HEK293 (cell line): ENCODE measurements around the gene NGRN.

Experiments
- CTCF ChIA-PET: fragments of 350-600 bp; formaldehyde crosslinking; extraction: SDS; loops from one replicate; lab custom pipeline; 2021; ENCODE audit warnings: antibody characterized with exemption; lab: Yijun Ruan, JAX
- POLR2A ChIA-PET: fragments of 300-600 bp; formaldehyde crosslinking; extraction: SDS; loops from one replicate; lab custom pipeline; 2020; ENCODE audit warnings: antibody characterized with exemption, inconsistent platforms; lab: Yijun Ruan, JAX
- H3K27ac ChIP-seq: fragments of 200-500 bp; sonication (Bioruptor generic); 2 replicates; pipeline ENCODE4 v1.5.1; 2014; ENCODE audit warnings: low read depth, low read length, control low read depth, inconsistent platforms; ENCODE audit errors: extremely low read depth
- H3K36me3 ChIP-seq, 2 experiments: fragments of 200-500 bp in 1 of 2; sonication (Bioruptor generic) in 1 of 2; 1 replicate in 1 of 2; 2 replicates in 1 of 2; pipeline ENCODE4 v1.5.1; 2014 to 2017; ENCODE audit warnings: inconsistent platforms in 2 of 2, low read length in 2 of 2; ENCODE audit not compliant: control insufficient read depth in 2 of 2, insufficient read depth in 1 of 2
- H3K4me1 ChIP-seq: fragments of 200-500 bp; sonication (Bioruptor generic); 2 replicates; pipeline ENCODE4 v1.5.1; 2014; ENCODE audit warnings: mild to moderate bottlenecking, low read length, inconsistent platforms; ENCODE audit not compliant: control insufficient read depth, insufficient read depth
- H3K4me3 ChIP-seq: 2 replicates; pipeline ENCODE4 v1.5.1; 2011; ENCODE audit warnings: low read depth, mild to moderate bottlenecking, control low read depth, low read length, moderate library complexity
- H3K9me3 ChIP-seq: fragments of 200-500 bp; sonication (Bioruptor generic); 2 replicates; pipeline ENCODE4 v1.5.1; 2014; ENCODE audit warnings: low read depth, low read length, inconsistent platforms; ENCODE audit not compliant: control insufficient read depth, insufficient read depth
- GFI1B ChIP-seq: fragments of 450-650 bp; formaldehyde crosslinking; IDR thresholded peaks from 2 replicates; pipeline ENCODE4 v1.5.1; 2016; ENCODE audit warnings: missing biosample characterization, missing genetic modification characterization
- ZBTB17 ChIP-seq: fragments of 450-650 bp; formaldehyde crosslinking; IDR thresholded peaks from 2 replicates; pipeline ENCODE4 v1.5.1; 2016; ENCODE audit warnings: missing biosample characterization, missing genetic modification characterization
- ZEB2 ChIP-seq: fragments of 450-650 bp; formaldehyde crosslinking; IDR thresholded peaks from 2 replicates; pipeline ENCODE4 v1.5.1; 2016; ENCODE audit warnings: missing biosample characterization, missing genetic modification characterization
- ZNF132 ChIP-seq: fragments of 450-650 bp; formaldehyde crosslinking; IDR thresholded peaks from 2 replicates; pipeline ENCODE4 v1.5.1; 2017; ENCODE audit warnings: missing biosample characterization, missing genetic modification characterization, borderline replicate concordance
- ZNF223 ChIP-seq: fragments of 450-650 bp; formaldehyde crosslinking; IDR thresholded peaks from 2 replicates; pipeline ENCODE4 v1.5.1; 2016; ENCODE audit warnings: missing biosample characterization, missing genetic modification characterization
- ZNF248 ChIP-seq: fragments of 450-650 bp; formaldehyde crosslinking; IDR thresholded peaks from 2 replicates; pipeline ENCODE4 v1.5.1; 2017; ENCODE audit warnings: missing biosample characterization, missing genetic modification characterization
- ZNF350 ChIP-seq: fragments of 450-650 bp; formaldehyde crosslinking; IDR thresholded peaks from 2 replicates; pipeline ENCODE4 v1.5.0; 2017; ENCODE audit warnings: missing biosample characterization, mild to moderate bottlenecking, missing genetic modification characterization
- ZNF48 ChIP-seq: fragments of 450-650 bp; formaldehyde crosslinking; IDR thresholded peaks from 2 replicates; pipeline ENCODE4 v1.5.1; 2016; ENCODE audit warnings: missing biosample characterization, missing genetic modification characterization
- ZNF600 ChIP-seq: fragments of 450-650 bp; formaldehyde crosslinking; IDR thresholded peaks from 2 replicates; pipeline ENCODE4 v1.5.1; 2016; ENCODE audit warnings: missing biosample characterization, missing genetic modification characterization
- ZNF610 ChIP-seq: fragments of 450-650 bp; formaldehyde crosslinking; IDR thresholded peaks from 2 replicates; pipeline ENCODE4 v1.5.1; 2016; ENCODE audit warnings: missing biosample characterization, missing genetic modification characterization, borderline replicate concordance
- ZNF677 ChIP-seq: fragments of 450-650 bp; IDR thresholded peaks from 2 replicates; pipeline ENCODE4 v1.5.0; 2018; ENCODE audit warnings: missing biosample characterization, mild to moderate bottlenecking, missing genetic modification characterization, moderate library complexity
- ZNF76 ChIP-seq: fragments of 450-650 bp; formaldehyde crosslinking; IDR thresholded peaks from 2 replicates; pipeline ENCODE4; 2016; ENCODE audit warnings: low read depth, missing biosample characterization, missing genetic modification characterization, borderline replicate concordance
- TF ChIP-seq, protein P1 (sequence below): fragments of 450-650 bp; IDR thresholded peaks from 2 replicates; pipeline ENCODE4 v1.5.1; 2018; ENCODE audit warnings: missing biosample characterization, missing genetic modification characterization
- TF ChIP-seq, protein P2 (sequence below): fragments of 450-650 bp; formaldehyde crosslinking; IDR thresholded peaks from 2 replicates; pipeline ENCODE4 v1.5.1; 2016; ENCODE audit warnings: missing biosample characterization, missing genetic modification characterization, borderline replicate concordance
- TF ChIP-seq, protein P3 (sequence below): fragments of 450-650 bp; formaldehyde crosslinking; IDR thresholded peaks from 2 replicates; pipeline ENCODE4 v1.5.1; 2016; ENCODE audit warnings: missing biosample characterization, missing genetic modification characterization

The NGRN gene

DNA sequence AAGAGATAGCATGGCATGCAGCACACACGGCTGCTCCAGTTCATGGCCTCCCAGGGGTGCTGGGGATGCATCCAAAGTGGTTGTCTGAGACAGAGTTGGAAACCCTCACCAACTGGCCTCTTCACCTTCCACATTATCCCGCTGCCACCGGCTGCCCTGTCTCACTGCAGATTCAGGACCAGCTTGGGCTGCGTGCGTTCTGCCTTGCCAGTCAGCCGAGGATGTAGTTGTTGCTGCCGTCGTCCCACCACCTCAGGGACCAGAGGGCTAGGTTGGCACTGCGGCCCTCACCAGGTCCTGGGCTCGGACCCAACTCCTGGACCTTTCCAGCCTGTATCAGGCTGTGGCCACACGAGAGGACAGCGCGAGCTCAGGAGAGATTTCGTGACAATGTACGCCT is 36.5 kb upstream of the NGRN start:
- Histone ChIP-seq H3K27ac (no peak overlapping the region), H3K4me1 (peaks cover 6% of the 10 kb centered on the region; the same call in 1 of the 2 replicates), H3K9me3 (no peaks in the 10 kb centered on the region), H3K4me3 (no peak overlapping the region), H3K36me3 (peaks cover 10 to 74% of the 10 kb centered on the region in 2 experiments; a peak in 2 of 3 replicates)
- CTCF ChIA-PET, result interaction anchor here (1.0 kb wide), 2 partner anchors 65 to 153 kb away, joined by 3 to 5 read pairs; no protein-coding TSS in a partner anchor
- POLR2A ChIA-PET, result no interaction called here
- TF ChIP-seq, protein P1, sequence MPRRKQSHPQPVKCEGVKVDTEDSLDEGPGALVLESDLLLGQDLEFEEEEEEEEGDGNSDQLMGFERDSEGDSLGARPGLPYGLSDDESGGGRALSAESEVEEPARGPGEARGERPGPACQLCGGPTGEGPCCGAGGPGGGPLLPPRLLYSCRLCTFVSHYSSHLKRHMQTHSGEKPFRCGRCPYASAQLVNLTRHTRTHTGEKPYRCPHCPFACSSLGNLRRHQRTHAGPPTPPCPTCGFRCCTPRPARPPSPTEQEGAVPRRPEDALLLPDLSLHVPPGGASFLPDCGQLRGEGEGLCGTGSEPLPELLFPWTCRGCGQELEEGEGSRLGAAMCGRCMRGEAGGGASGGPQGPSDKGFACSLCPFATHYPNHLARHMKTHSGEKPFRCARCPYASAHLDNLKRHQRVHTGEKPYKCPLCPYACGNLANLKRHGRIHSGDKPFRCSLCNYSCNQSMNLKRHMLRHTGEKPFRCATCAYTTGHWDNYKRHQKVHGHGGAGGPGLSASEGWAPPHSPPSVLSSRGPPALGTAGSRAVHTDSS, result no peak
- TF ChIP-seq ZNF76 (tag by site-specific recombination) (no peak), ZNF600 (tag by site-specific recombination) (0 out of 2 replicates have a peak, but pooled peaks have one; percentile 20), ZNF132 (tag by site-specific recombination) (no peak)

DNA sequence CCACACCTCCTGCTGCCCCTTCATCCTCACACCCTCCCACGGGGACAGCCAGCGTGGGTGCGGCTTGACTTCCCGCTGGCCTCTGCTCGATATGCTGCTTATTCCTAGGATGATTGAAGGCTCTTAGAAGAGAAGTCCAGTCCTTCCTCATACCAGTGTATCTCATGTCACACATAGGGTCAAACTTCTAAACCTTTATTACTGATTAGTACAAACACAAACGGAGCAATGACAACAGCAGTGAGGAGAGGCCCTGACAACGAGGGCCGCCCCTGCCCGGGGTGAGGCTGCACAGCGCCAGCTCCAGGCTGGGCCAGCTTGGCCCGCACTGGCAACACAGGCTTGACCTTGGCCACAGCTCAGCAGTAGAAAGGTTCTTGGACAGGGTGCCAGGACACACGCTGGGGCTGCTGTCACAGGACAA is 35.4 kb upstream of the NGRN start:
- Histone ChIP-seq H3K36me3 (peaks cover 10 to 62% of the 10 kb centered on the region in 2 experiments; a peak in 2 of 3 replicates), H3K4me1 (peaks cover 6% of the 10 kb centered on the region; the same call in 1 of the 2 replicates), H3K4me3 (no peak overlapping the region), H3K27ac (no peak overlapping the region), H3K9me3 (no peaks in the 10 kb centered on the region)
- ChIA-PET POLR2A (no interaction called here), CTCF (interaction anchor here (4.8 kb wide), 1 partner anchor 9 kb away, joined by 38 read pairs; no protein-coding TSS in a partner anchor)
- TF ChIP-seq ZNF677 (no peak), ZNF48 (tag by site-specific recombination) (no peak), ZNF76 (tag by site-specific recombination) (no peak)

DNA sequence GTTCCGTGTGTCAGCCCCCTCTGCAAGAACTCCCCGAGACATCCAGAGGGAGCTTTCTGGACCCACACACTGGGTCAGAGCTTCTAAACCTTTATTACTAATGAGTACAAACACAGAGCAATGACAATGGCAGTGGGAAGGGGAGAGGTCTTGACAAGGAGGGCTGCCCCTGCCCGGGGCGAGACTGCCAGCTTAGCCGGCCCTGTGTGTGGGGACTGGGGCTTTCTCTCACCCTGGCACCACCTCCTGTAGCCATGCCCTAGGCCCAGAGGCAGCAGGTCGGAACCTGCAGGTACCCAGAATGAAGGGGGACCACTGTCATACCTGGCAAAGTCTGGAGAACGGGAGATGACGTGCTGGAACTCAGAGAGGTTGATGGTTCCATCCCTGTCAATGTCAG is 34.9 kb upstream of the NGRN start:
- Histone ChIP-seq H3K36me3 (peaks cover 10 to 58% of the 10 kb centered on the region in 2 experiments; a peak in 2 of 3 replicates), H3K4me1 (peaks cover 4% of the 10 kb centered on the region; the same call in 1 of the 2 replicates), H3K9me3 (no peaks in the 10 kb centered on the region), H3K4me3 (no peak overlapping the region), H3K27ac (no peak overlapping the region)
- CTCF ChIA-PET, result interaction anchor here (4.8 kb wide), 1 partner anchor 10 kb away, joined by 38 read pairs; no protein-coding TSS in a partner anchor
- TF ChIP-seq ZNF610 (tag by site-specific recombination) (no peak), ZNF223 (tag by site-specific recombination) (no peak)
- POLR2A ChIA-PET, result no interaction called here

DNA sequence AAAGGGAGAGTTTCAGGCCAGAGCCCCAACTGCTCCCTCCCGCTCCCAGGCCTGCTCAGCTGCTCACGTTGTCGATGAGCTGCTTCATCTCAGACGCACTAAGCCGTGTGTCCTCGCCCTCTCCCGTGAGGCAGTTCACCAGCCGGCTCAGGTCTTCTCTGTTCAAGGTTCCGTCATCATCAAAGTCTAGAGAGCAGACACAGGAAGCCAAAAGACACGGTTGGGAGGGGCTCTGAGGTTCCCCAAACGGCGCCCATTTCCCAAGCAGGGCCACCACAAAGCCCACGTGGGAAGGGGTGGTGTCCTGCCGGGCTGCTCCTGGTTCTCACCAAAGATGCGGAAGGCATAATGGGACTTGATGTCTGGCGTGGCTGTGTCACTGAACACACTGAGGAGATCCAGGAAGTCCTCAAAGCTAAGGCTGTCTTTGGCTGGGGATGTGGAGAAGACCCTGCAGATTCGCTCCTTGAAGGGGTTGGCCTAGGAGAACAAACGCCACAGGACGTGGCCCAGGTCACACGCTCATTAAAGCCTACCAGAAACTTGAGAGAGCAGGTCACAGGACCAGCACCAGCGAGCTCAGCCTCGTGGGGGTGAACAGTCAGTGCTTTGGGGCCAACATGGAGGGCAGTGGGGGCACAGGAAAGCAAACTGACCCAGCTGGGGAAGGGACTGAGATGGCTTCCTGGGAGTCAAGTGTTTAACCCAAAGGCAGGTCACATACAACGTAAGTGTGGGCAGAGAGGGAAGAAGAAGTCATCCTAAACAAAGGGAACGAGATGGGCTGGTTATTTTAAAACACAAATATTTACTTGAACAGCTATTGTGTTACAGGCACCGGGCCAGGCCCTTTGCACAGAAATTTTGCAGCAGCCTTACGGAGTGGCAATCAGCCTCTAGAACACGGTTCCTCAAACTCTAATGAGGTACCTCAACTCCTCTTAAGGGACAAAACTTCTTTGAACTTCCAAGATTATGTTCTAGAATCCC is 34.1 kb upstream of the NGRN start:
- Histone ChIP-seq H3K4me1 (no peaks in the 10 kb centered on the region), H3K4me3 (no peak overlapping the region), H3K36me3 (peaks cover 10 to 55% of the 10 kb centered on the region in 2 experiments; a peak in 2 of 3 replicates), H3K9me3 (no peaks in the 10 kb centered on the region), H3K27ac (no peak overlapping the region)
- ChIA-PET POLR2A (interaction anchor here (0.6 to 3.0 kb wide), 2 partner anchors 18 to 87 kb away, joined by 5 to 38 read pairs; partner anchors contain the start of gene TTLL13), CTCF (interaction anchor here (0.7 to 4.8 kb wide), 4 partner anchors 11 to 88 kb away, joined by 3 to 38 read pairs (median 4); no protein-coding TSS in a partner anchor)
- TF ChIP-seq, protein P2, sequence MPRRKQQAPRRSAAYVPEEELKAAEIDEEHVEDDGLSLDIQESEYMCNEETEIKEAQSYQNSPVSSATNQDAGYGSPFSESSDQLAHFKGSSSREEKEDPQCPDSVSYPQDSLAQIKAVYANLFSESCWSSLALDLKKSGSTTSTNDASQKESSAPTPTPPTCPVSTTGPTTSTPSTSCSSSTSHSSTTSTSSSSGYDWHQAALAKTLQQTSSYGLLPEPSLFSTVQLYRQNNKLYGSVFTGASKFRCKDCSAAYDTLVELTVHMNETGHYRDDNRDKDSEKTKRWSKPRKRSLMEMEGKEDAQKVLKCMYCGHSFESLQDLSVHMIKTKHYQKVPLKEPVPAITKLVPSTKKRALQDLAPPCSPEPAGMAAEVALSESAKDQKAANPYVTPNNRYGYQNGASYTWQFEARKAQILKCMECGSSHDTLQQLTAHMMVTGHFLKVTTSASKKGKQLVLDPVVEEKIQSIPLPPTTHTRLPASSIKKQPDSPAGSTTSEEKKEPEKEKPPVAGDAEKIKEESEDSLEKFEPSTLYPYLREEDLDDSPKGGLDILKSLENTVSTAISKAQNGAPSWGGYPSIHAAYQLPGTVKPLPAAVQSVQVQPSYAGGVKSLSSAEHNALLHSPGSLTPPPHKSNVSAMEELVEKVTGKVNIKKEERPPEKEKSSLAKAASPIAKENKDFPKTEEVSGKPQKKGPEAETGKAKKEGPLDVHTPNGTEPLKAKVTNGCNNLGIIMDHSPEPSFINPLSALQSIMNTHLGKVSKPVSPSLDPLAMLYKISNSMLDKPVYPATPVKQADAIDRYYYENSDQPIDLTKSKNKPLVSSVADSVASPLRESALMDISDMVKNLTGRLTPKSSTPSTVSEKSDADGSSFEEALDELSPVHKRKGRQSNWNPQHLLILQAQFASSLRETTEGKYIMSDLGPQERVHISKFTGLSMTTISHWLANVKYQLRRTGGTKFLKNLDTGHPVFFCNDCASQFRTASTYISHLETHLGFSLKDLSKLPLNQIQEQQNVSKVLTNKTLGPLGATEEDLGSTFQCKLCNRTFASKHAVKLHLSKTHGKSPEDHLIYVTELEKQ (tag by site-specific recombination), result no peak
- no peak for TF ChIP-seq ZNF350 (tag by site-specific recombination)
- TF ChIP-seq ZEB2, result no peak
- TF ChIP-seq GFI1B (tag by site-specific recombination), result no peak
- TF ChIP-seq, protein P3, sequence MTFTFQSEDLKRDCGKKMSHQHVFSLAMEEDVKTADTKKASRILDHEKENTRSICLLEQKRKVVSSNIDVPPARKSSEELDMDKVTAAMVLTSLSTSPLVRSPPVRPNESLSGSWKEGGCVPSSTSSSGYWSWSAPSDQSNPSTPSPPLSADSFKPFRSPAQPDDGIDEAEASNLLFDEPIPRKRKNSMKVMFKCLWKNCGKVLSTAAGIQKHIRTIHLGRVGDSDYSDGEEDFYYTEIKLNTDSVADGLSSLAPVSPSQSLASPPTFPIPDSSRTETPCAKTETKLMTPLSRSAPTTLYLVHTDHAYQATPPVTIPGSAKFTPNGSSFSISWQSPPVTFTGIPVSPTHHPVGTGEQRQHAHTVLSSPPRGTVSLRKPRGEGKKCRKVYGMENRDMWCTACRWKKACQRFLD (tag by site-specific recombination), result no peak
- TF ChIP-seq ZBTB17, result no peak
- no peak for TF ChIP-seq ZNF248 (tag by site-specific recombination)
